Natural killer cell (primary cell): Measurements from ENCODE around the gene PSME3. TPM values are rescaled to one million over a fixed set of nuclear protein-coding genes. Genes with fewer than 3 reads are reported as not detected.

ENCODE experiments used
- ATAC-seq, 3 donors: fragments of 150-1000 bp in 2 of 3; fragments of 200-7000 bp in 1 of 3; cut with Tn5 transposase; 1 replicate in 1 of 3; 2 replicates in 2 of 3; pipeline ENCODE4 v1.10.0; 2021; ENCODE audit warnings: mild to moderate bottlenecking in 2 of 3, moderate library complexity in 2 of 3
- DNase-seq, 2 donors: peaks; one replicate each; pipeline versions ENCODE4 v3.0.0 to v3.0.0-alpha.2; 2013 to 2021; ENCODE audit warnings: mixed read lengths in 1 of 2
- H3K27ac ChIP-seq: one replicate; pipeline ENCODE4 v1.5.1; 2013; ENCODE audit warnings: mild to moderate bottlenecking, low read length
- H3K27me3 ChIP-seq: one replicate; pipeline ENCODE4 v1.6.1; 2013; ENCODE audit warnings: low read length; ENCODE audit not compliant: control insufficient read depth, insufficient read depth
- H3K36me3 ChIP-seq: one replicate; pipeline ENCODE4 v1.6.1; 2013; ENCODE audit warnings: low read length; ENCODE audit not compliant: control insufficient read depth, insufficient read depth
- H3K4me1 ChIP-seq: one replicate; pipeline ENCODE4 v1.6.1; 2013; ENCODE audit warnings: low read length; ENCODE audit not compliant: control insufficient read depth, insufficient read depth
- H3K4me3 ChIP-seq: one replicate; pipeline ENCODE4 v1.5.1; 2013; ENCODE audit warnings: low read length
- H3K9me3 ChIP-seq: one replicate; pipeline ENCODE4 v1.6.1; 2013; ENCODE audit warnings: low read length; ENCODE audit not compliant: control insufficient read depth, insufficient read depth
- H3K27ac Mint-ChIP-seq, 2 donors: one replicate each; pipeline ENCODE4 v1.8.0; 2022; ENCODE audit warnings: mild to moderate bottlenecking in 2 of 2, mixed read lengths in 2 of 2, moderate library complexity in 1 of 2
- H3K27me3 Mint-ChIP-seq, 2 donors: one replicate each; pipeline ENCODE4 v1.8.0; 2022; ENCODE audit warnings: low read depth in 2 of 2, mixed read lengths in 2 of 2
- H3K36me3 Mint-ChIP-seq: one replicate; pipeline ENCODE4 v1.8.0; 2022; ENCODE audit warnings: mixed read lengths
- H3K4me1 Mint-ChIP-seq, 2 donors: one replicate each; pipeline ENCODE4 v1.8.0; 2022; ENCODE audit warnings: mixed read lengths in 2 of 2
- H3K4me3 Mint-ChIP-seq: one replicate; pipeline ENCODE4 v1.8.0; 2022; ENCODE audit warnings: mild to moderate bottlenecking, moderate library complexity, mixed read lengths
- H3K9me3 Mint-ChIP-seq, 2 donors: one replicate each; pipeline ENCODE4 v1.8.0; 2022; ENCODE audit warnings: mixed read lengths in 2 of 2
- CTCF ChIP-seq: fragments of 200-600 bp; IDR thresholded peaks from one replicate; pipeline ENCODE4 v1.8.0; 2022; ENCODE audit warnings: antibody characterized with exemption
- WGBS: methylation state at CpG from one replicate; pipeline ENCODE4 v1.1.7; 2013; ENCODE audit warnings: missing lambda C conversion rate; ENCODE audit not compliant: insufficient coverage; 5-methylcytosine and 5-hydroxymethylcytosine counted together
- intact Hi-C: fragments of 100-400 bp; cut with micrococcal nuclease; formaldehyde crosslinking; loops from one replicate; pipeline ENCODE4 v1.14.2; 2022
- total RNA-seq, 4 donors: library from RNA; stranded (reverse); fragments of 120-200 nt in 1 of 4; gene quantifications; one replicate each; pipeline versions ENCODE4 v1.2.3 to v1.2.4, GENCODE V29; 2013 to 2022

Gene PSME3
- total RNA-seq, 3 donors from 2014 or later (not counting 1 experiment from before 2014, with no cell fraction given) = 82.8 to 92.5 (median 90.6) TPM

GRCh38 chr17:42797067-42798007 lies 35.9 kb upstream of the PSME3 start:
- no peaks in the 10 kb centered on the region for H3K36me3 ChIP-seq
- H3K27me3 ChIP-seq = no peaks in the 10 kb centered on the region
- 94% methylated on average over 10 of the region's 10 CpGs for WGBS
- H3K27ac Mint-ChIP-seq = no peak overlapping the region
- ATAC-seq = no peak
- intact Hi-C loops = no loop called here
- H3K4me3 ChIP-seq = peak overlapping the region; percentile 79
- no peaks in the 10 kb centered on the region for H3K36me3 Mint-ChIP-seq
- H3K4me1 Mint-ChIP-seq = peaks cover 18 to 37% of the 10 kb centered on the region in 2 donors
- TF ChIP-seq CTCF = no peak
- peaks cover 0 to 3% of the 10 kb centered on the region in 2 donors for H3K27me3 Mint-ChIP-seq
- no peaks in the 10 kb centered on the region for H3K9me3 ChIP-seq
- H3K9me3 Mint-ChIP-seq = no peaks in the 10 kb centered on the region
- peaks cover 19% of the 10 kb centered on the region for H3K4me1 ChIP-seq
- H3K4me3 Mint-ChIP-seq = peak overlapping the region; percentile 99
- H3K27ac ChIP-seq = no peak overlapping the region
- no peak for DNase-seq

- intact Hi-C loops = no loop called here
- H3K27ac Mint-ChIP-seq = peak overlapping the region; percentile 85 to 90
- H3K27me3 Mint-ChIP-seq = peaks cover 0 to 3% of the 10 kb centered on the region in 2 donors
- DNase-seq (no peak), ATAC-seq (no peak)
- H3K9me3 Mint-ChIP-seq = no peaks in the 10 kb centered on the region
- H3K27ac ChIP-seq = no peak overlapping the region
- H3K4me1 Mint-ChIP-seq = peaks cover 18 to 37% of the 10 kb centered on the region in 2 donors
- H3K4me3 Mint-ChIP-seq = peak overlapping the region; percentile 99
- no peak for TF ChIP-seq CTCF
- H3K36me3 ChIP-seq = no peaks in the 10 kb centered on the region
- WGBS = 32% methylated on average over 10 of the region's 10 CpGs
- H3K36me3 Mint-ChIP-seq = no peaks in the 10 kb centered on the region
- H3K27me3 ChIP-seq = no peaks in the 10 kb centered on the region
- peaks cover 19% of the 10 kb centered on the region for H3K4me1 ChIP-seq
- H3K9me3 ChIP-seq = no peaks in the 10 kb centered on the region
- peak overlapping the region; percentile 79 for H3K4me3 ChIP-seq
These were observed 35.2 kb upstream of the PSME3 start for GRCh38 chr17:42798011-42798382.

GRCh38 chr17:42798383-42799380 lies 34.5 kb upstream of the PSME3 start, which contains the start of the genes CNTD1 and COA3:
Gene CNTD1, plus strand, starts transcription at chr17:42798861. Its CDS starts 207 bp downstream, at chr17:42799068.
Gene COA3, minus strand, starts transcription at chr17:42798704. Its CDS starts 23 bp downstream, at chr17:42798681.
- 27% methylated on average over 66 of the region's 66 CpGs for WGBS
- peaks cover 0 to 3% of the 10 kb centered on the region in 2 donors for H3K27me3 Mint-ChIP-seq
- peak within 1 kb of the TSS; percentile 99 for H3K4me3 Mint-ChIP-seq
- H3K27ac ChIP-seq = no peak within 1 kb of the TSS
- intact Hi-C loops = no loop called here
- H3K27me3 ChIP-seq = no peaks in the 10 kb centered on the region
- ATAC-seq (peak; percentile 92 to 100 (median 99)), DNase-seq (peak; percentile 65 to 83)
- peak within 1 kb of the TSS; percentile 79 for H3K4me3 ChIP-seq
- no peaks in the 10 kb centered on the region for H3K9me3 Mint-ChIP-seq
- no peaks in the 10 kb centered on the region for H3K36me3 ChIP-seq
- H3K27ac Mint-ChIP-seq = peak within 1 kb of the TSS; percentile 85 to 90
- H3K4me1 ChIP-seq = peaks cover 19% of the 10 kb centered on the region
- peaks cover 18 to 37% of the 10 kb centered on the region in 2 donors for H3K4me1 Mint-ChIP-seq
- no peaks in the 10 kb centered on the region for H3K9me3 ChIP-seq
- no peaks in the 10 kb centered on the region for H3K36me3 Mint-ChIP-seq
- TF ChIP-seq CTCF = no peak
